ENCODE results near the gene PHTF2. TPM values are rescaled to one million over a fixed set of nuclear protein-coding genes. Genes with fewer than 3 reads are reported as not detected.

PHTF2 gene
- total RNA-seq, result 10.5 and 12.3 TPM in 2 replicates

GRCh38 chr7:77798394-77799077, at the start of gene PHTF2, which contains the start of gene TMEM60:
Gene PHTF2, plus strand, starts transcription at chr7:77798773.
Gene TMEM60, minus strand, starts transcription at chr7:77798434. Its CDS starts 4,061 bp downstream, at chr7:77794373.

Other genes starting within 250 kb of the PHTF2 start
- 13.1 and 13.7 TPM in 2 replicates for gene RSBN1L, start 102.3 kb upstream of the PHTF2 start, total RNA-seq
- 10.0 and 17.4 TPM in 2 replicates for gene TMEM60, start 339 bp upstream of the PHTF2 start, total RNA-seq